Subcutaneous preadipocyte (primary cell): ENCODE results near the gene PPARD. TPM values are rescaled to one million over a fixed set of nuclear protein-coding genes. Genes with fewer than 3 reads are reported as not detected.

Experiments
- small RNA-seq: library from RNA; depleted of rRNA; stranded (forward); fragments of <200 nt; gene quantifications from one replicate; pipeline ENCODE3, GENCODE V24; 2012
- total RNA-seq: library from RNA; depleted of rRNA; stranded (reverse); fragments of >200 nt; gene quantifications from 2 replicates; pipeline ENCODE4 v1.2.3, GENCODE V29; 2012

Gene PPARD
- 5.1 and 12.5 TPM in 2 replicates for total RNA-seq

DNA sequence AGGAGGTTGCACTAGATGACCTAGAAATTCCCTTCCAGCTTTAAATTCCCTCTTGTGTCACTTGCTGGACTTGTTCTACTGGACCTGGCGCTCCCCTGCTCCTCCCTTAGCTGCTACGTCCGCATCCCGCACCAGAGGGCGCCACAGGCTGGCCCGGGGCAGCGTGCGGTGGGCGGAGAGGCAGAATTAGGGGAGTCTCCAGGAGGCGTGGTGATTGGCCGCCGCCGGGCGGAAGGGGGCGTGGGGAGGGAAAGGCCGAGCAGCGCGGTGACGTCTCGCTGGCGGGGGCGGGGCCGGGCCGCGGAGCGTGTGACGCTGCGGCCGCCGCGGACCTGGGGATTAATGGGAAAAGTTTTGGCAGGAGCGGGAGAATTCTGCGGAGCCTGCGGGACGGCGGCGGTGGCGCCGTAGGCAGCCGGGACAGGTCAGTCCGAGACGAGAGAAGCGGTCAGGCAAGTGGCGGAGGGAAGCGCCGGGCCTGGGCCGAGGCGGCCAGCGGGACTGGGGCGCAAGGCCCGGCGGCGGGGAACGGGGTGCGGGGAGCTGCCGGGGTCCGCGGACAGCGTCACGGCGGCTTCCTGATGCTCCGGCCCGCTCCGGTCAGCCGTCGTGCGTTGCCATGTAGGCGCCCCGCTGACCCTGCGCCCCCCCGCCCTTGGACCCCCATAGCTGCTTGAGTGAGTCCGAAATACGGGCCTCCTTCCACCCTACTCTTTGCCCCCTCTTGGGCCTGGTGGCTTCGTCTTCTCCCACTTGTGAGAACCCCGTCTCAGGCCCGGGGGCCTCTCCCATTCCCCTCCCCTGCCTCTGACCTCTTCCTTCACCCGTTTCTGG lies at the start of gene PPARD:
TSS of gene PPARD (plus strand) at position 301 of the 834 bp plus-strand sequence. CDS start 68,530 bp downstream, outside the sequence.

DNA sequence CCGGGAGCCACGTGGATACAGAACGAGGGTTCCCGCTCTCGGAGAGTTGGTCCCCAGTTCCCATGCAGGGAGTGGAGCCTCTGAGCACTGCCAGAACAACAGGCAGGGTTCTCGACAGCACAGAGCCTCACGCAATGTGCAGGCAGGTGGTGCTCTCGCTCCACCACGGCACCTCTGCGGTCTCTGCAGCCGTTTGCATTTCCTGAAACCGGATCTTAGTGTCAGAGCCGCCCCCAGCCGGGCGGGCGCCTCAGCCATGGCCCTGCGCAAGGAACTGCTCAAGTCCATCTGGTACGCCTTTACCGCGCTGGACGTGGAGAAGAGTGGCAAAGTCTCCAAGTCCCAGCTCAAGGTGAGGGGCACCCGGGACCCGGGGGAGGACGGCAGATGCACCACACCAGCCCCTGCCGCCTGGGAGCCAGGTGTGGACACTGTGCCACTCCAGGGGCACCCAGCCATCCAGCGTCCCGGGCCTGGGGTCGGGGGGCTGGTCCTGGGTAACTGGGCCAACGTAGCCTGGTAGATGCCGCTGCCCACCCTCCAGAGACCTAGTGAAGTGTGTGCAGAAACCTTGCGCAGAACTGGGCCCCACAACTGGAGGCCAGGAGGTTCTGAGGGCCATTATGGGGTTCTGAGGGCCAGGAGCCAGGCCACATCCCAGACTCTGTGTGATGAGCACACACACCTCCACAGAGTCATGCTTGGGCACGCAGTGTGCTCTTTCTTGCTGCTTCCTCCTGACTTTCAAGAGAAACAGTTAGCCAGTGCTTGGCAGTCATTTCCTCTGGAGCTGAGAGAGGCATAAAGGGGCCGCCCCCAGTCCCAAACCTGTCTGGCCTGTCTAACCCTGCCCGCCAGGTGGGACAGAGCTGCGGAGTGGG lies 44.5 kb upstream of the PPARD start, which contains the start of gene DEF6:
TSS of gene DEF6 (plus strand) at position 218 of the 881 bp plus-strand sequence. CDS start at position 257, 39 bp downstream.

DNA sequence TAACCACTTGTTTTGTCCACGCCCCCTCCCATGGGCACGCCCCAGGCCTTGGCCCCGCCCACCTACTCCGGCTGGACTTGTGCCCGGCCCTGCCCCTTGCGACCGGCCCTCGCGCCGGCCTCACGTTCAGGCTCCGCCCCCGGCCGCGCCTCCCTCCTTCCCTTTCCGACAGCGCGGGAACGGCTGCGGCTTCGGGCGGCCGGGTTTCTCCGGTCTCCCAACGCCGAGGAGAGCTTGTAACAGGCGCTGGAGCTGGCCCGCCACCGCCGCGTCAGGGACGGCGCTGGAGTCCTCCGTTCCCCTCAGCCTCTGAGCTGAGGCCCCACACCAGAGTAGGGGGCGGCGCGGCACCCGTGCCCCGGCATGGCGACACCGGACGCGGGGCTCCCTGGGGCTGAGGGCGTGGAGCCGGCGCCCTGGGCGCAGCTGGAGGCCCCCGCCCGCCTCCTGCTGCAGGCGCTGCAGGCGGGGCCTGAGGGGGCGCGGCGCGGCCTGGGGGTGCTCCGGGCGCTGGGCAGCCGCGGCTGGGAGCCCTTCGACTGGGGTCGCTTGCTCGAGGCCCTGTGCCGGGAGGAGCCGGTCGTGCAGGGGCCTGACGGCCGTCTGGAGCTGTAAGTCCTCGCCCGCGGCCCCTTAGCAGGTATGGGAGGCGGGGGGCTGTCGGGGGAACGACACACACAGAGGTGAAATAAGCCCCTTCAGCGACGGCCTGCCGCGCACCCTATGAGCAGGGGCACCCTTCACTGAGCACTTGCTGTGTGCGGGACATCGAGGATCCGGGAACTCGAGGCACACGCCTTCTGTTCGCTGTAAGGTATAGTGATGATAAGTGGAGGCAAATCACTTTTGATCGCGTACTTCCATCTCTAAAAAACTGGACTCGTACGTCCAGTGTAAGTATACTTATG lies 110.1 kb downstream of the PPARD start, which contains the start of gene FANCE:
TSS of gene FANCE (plus strand) at position 156 of the 908 bp plus-strand sequence. CDS start at position 364, 208 bp downstream.

DNA sequence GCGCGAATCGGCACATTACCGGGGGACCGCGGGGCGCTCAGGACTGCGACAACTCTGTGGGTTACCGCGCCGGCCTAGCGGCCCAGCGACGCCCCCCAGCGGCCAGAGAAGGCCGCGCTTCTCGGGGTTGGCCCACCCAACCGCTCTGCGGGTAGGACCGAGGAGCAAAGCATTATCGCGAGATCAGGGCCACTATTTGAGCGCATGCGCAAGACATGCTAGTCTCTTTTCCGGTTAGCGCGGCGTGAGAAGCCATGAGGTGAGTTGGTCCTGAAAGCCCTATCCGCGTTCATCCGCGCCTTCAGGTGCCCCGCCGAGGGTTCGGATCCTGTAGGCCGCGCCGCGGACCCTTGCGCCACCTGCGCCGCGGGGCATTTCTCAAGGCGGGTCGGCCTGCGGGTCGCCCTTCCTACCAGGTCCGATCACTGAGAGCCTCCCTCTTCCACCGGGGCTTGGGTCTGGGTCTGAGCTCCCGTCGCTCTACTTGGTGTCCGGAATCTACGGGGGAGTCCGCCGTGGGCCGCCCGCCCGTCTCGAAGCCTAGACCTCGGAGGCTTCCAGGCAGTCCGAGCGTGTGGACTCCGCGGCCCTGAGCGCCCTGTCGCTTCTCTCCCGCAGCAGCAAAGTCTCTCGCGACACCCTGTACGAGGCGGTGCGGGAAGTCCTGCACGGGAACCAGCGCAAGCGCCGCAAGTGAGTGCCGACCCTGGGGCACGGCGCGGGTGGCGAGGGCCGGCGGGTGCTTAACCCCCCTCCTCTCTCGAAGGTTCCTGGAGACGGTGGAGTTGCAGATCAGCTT lies 126.0 kb downstream of the PPARD start, which contains the start of gene RPL10A:
TSS of gene RPL10A (plus strand) at position 221 of the 799 bp plus-strand sequence. CDS start at position 255, 34 bp downstream.

Small RNA genes within 50 kb of the gene (small RNA-seq; reads per million reads assigned to genes)
- 0.22 reads per million for gene MIR7111

Other genes with a start within 250 kb of the PPARD start
- 0.37 and 0.59 TPM in 2 replicates for gene TCP11, start 201.2 kb upstream of the PPARD start, total RNA-seq
- gene SCUBE3, start 128.6 kb upstream of the PPARD start, total RNA-seq: 3.3 and 26.2 TPM in 2 replicates
- 18.0 and 20.7 TPM in 2 replicates for gene ZNF76, start 82.8 kb upstream of the PPARD start, total RNA-seq
- 0.37 and 0.39 TPM in 2 replicates for gene DEF6, start 44.7 kb upstream of the PPARD start, total RNA-seq
- gene FANCE, start 109.8 kb downstream of the PPARD start, total RNA-seq: 8.1 and 18.0 TPM in 2 replicates
- 1,425 and 2,963 TPM in 2 replicates for gene RPL10A, start 125.8 kb downstream of the PPARD start, total RNA-seq
- 9.2 and 12.1 TPM in 2 replicates for gene TEAD3, start 154.5 kb downstream of the PPARD start, total RNA-seq
- gene TULP1, start 170.3 kb downstream of the PPARD start, total RNA-seq: not detected in 2 replicates